Astrocyte of the cerebellum (primary cell): ENCODE data around the gene ZFHX2.
"Not testable (repeated sequence)": the region's sequence is repeated elsewhere in the genome, so short reads cannot be mapped to it uniquely, and the experiment has no call there.

Experiments used
- DNase-seq: peaks from one replicate; pipeline ENCODE4 v3.0.0-alpha.2; 2011; ENCODE audit warnings: low read depth
- H3K4me3 ChIP-seq: 2 replicates; pipeline ENCODE4 v1.5.1; 2011; ENCODE audit warnings: mild to moderate bottlenecking, low read depth, low read length, moderate library complexity
- CTCF ChIP-seq: IDR thresholded peaks from 2 replicates; pipeline ENCODE4 v1.5.1; 2012; ENCODE audit warnings: low read length, low read depth, moderate library complexity, mild to moderate bottlenecking; ENCODE audit errors: missing control alignments
- in situ Hi-C: cut with HindIII; loops from 2 replicates; pipeline ENCODE4 v1.10.0; 2017; ENCODE audit warnings: low sequenced_read_pairs

The ZFHX2 gene

GRCh38 chr14:23538050-23538718 lies 13.4 kb downstream of the ZFHX2 start:
- in situ Hi-C loops, result no loop called here
- no peak for DNase-seq
- no peak for TF ChIP-seq CTCF
- no peak overlapping the region for H3K4me3 ChIP-seq

GRCh38 chr14:23537351-23538049 lies 14.1 kb downstream of the ZFHX2 start:
- H3K4me3 ChIP-seq, result no peak overlapping the region
- TF ChIP-seq CTCF, result no peak
- no peak for DNase-seq
- in situ Hi-C loops, result no loop called here

GRCh38 chr14:23536906-23537305 lies 14.7 kb downstream of the ZFHX2 start:
- DNase-seq, H3K4me3 ChIP-seq, in situ Hi-C loops: not testable (repeated sequence)

- no peak for TF ChIP-seq CTCF
- in situ Hi-C loops, result no loop called here
- H3K4me3 ChIP-seq, result no peak overlapping the region
- DNase-seq, result no peak
These were observed 15.1 kb downstream of the ZFHX2 start for GRCh38 chr14:23536494-23536893.

GRCh38 chr14:23535943-23536342 lies 15.6 kb downstream of the ZFHX2 start:
- no peak for DNase-seq
- H3K4me3 ChIP-seq, result no peak overlapping the region
- in situ Hi-C loops, result no loop called here
- TF ChIP-seq CTCF, result no peak

- no peak for DNase-seq
- TF ChIP-seq CTCF, result no peak
- in situ Hi-C loops, result loop anchor here (5.0 kb wide), 1 partner anchor 47 kb away; no protein-coding TSS in a partner anchor
- no peak overlapping the region for H3K4me3 ChIP-seq
These were observed 17.7 kb downstream of the ZFHX2 start for GRCh38 chr14:23533652-23534435.
